K562 (cell line): ENCODE measurements around the gene CENPU. TPM values are rescaled to one million over a fixed set of nuclear protein-coding genes. Genes with fewer than 3 reads are reported as not detected.

Experiments used
- ATAC-seq: fragments of 200-7000 bp; cut with Tn5 transposase; 3 replicates; pipeline ENCODE4 v1.9.1; 2020; ENCODE audit warnings: moderate library complexity
- BruUV-seq: library from RNA; stranded (reverse); fragments of 400-500 nt; replicated peaks from 2 replicates; lab custom pipeline; 2021; lab: Mats Ljungman, UMichigan
- CTCF ChIA-PET: fragments of 300-600 bp; formaldehyde crosslinking; extraction: SDS; loops from one replicate; lab custom pipeline; 2021; ENCODE audit warnings: low intra/inter-chr PET ratio; lab: Yijun Ruan, JAX
- POLR2A ChIA-PET: fragments of 300-600, 350-650 bp; sonication (Branson Sonifier 250); formaldehyde crosslinking; extraction: SDS; loops from one replicate; lab custom pipeline; 2021; ENCODE audit warnings: antibody characterized with exemption, inconsistent platforms; lab: Yijun Ruan, JAX
- DNase-seq, 4 experiments: peaks; one replicate each; pipeline versions ENCODE4 v3.0.0 to v3.0.0-alpha.2; 2011 to 2018; ENCODE audit warnings: low spot score in 3 of 4, mixed read lengths in 3 of 4; ENCODE audit errors: extremely low read depth in 1 of 4
- FAIRE-seq: peaks from 2 replicates; lab custom pipeline; 2011; peaks lifted over from hg19 to GRCh38; lab: Jason Lieb, UNC
- H2AFZ ChIP-seq: 2 replicates; pipeline ENCODE4 v1.6.0; 2011; ENCODE audit warnings: low read depth, low read length, control low read depth, inconsistent platforms
- H3K27ac ChIP-seq: fragments of 200-600 bp; 3 replicates; pipeline ENCODE4 v1.8.0; 2011; ENCODE audit warnings: low read depth, mild to moderate bottlenecking, control low read depth, inconsistent platforms, low read length, moderate library complexity, mixed read lengths; ENCODE audit errors: extremely low read depth
- H3K27me3 ChIP-seq, 2 experiments: fragments of 300-600 bp in 1 of 2; 2 replicates in 1 of 2; 3 replicates in 1 of 2; pipeline versions ENCODE4 v1.6.0 to v1.8.0; 2011; ENCODE audit warnings: inconsistent platforms in 2 of 2, low read length in 2 of 2, mild to moderate bottlenecking in 1 of 2, mixed read lengths in 1 of 2, moderate library complexity in 1 of 2; ENCODE audit not compliant: control insufficient read depth in 2 of 2, insufficient read depth in 2 of 2
- H3K36me3 ChIP-seq: fragments of 300-600 bp; 3 replicates; pipeline ENCODE4 v1.8.0; 2011; ENCODE audit warnings: mild to moderate bottlenecking, low read length, inconsistent platforms; ENCODE audit not compliant: control insufficient read depth, insufficient read depth
- H3K4me1 ChIP-seq, 2 experiments: fragments of 200-600 bp in 1 of 2; replicated peaks in 1 of 2; 2 replicates in 1 of 2; 3 replicates in 1 of 2; pipeline versions ENCODE4 v1.5.1 to v1.8.0; 2011; ENCODE audit warnings: inconsistent platforms in 2 of 2, low read length in 2 of 2, mild to moderate bottlenecking in 1 of 2, mixed read lengths in 1 of 2, moderate library complexity in 1 of 2; ENCODE audit not compliant: control insufficient read depth in 2 of 2, insufficient read depth in 2 of 2
- H3K4me2 ChIP-seq: 2 replicates; pipeline ENCODE4 v1.6.1; 2011; ENCODE audit warnings: low read length, control low read depth, inconsistent platforms, mixed read lengths; ENCODE audit not compliant: insufficient read depth
- H3K4me3 ChIP-seq: fragments of 200-600 bp; sonication (generic), shearing (Covaris generic); 2 replicates; pipeline ENCODE4 v1.5.1; 2016; ENCODE audit warnings: control low read depth, inconsistent platforms
- H3K79me2 ChIP-seq: fragments of 200-600 bp; 3 replicates; pipeline ENCODE4 v1.8.0; 2011; ENCODE audit warnings: low read length, inconsistent platforms; ENCODE audit not compliant: control insufficient read depth, insufficient read depth
- H3K9ac ChIP-seq, 2 experiments: 2 replicates each; pipeline versions ENCODE4 v1.6.0 to v1.6.1; 2011; ENCODE audit warnings: low read depth in 2 of 2, low read length in 2 of 2, control low read depth in 1 of 2, inconsistent platforms in 1 of 2, mild to moderate bottlenecking in 1 of 2, mixed read lengths in 1 of 2; ENCODE audit not compliant: insufficient read depth in 1 of 2
- H3K9me1 ChIP-seq: one replicate; pipeline ENCODE4 v1.6.0; 2011; ENCODE audit warnings: inconsistent platforms, mild to moderate bottlenecking, low read length, moderate library complexity; ENCODE audit not compliant: control insufficient read depth, insufficient read depth
- H3K9me3 ChIP-seq: replicated peaks from 2 replicates; pipeline ENCODE4 v1.5.1; 2011; ENCODE audit warnings: low read depth, low read length, inconsistent platforms; ENCODE audit not compliant: control insufficient read depth, insufficient read depth
- H4K20me1 ChIP-seq: replicated peaks from 2 replicates; pipeline ENCODE4 v1.6.1; 2011; ENCODE audit warnings: low read length, inconsistent platforms, mixed read lengths; ENCODE audit not compliant: control insufficient read depth, insufficient read depth
- CTCFL ChIP-seq: IDR thresholded peaks from 2 replicates; pipeline ENCODE4 v1.6.1; 2011; ENCODE audit warnings: borderline replicate concordance, low read depth, mild to moderate bottlenecking, moderate library complexity, low read length; ENCODE audit not compliant: insufficient read depth, poor library complexity, severe bottlenecking
- KDM2B ChIP-seq: fragments of 250-450 bp; sonication (Bioruptor Pico); IDR thresholded peaks from 2 replicates; pipeline ENCODE4 v1.8.0; 2021; ENCODE audit warnings: mild to moderate bottlenecking, moderate library complexity
- NRF1 ChIP-seq, 2 experiments: fragments of 450-650 bp; IDR thresholded peaks in 1 of 2; conservative IDR thresholded peaks in 1 of 2; 2 replicates each; pipeline ENCODE4 v1.6.1; 2014; ENCODE audit warnings: mild to moderate bottlenecking in 2 of 2
- WGBS: fragments of 100-300 bp; shearing (Covaris generic); methylation state at CpG from one replicate; pipeline ENCODE4 v1.1.6; 2016; ENCODE audit warnings: low coverage, mixed read lengths; ENCODE audit not compliant: insufficient coverage; ENCODE audit errors: missing lambda C conversion rate; 5-methylcytosine and 5-hydroxymethylcytosine counted together
- in situ Hi-C: fragments of 300-500 bp; cut with MboI; formaldehyde crosslinking; loops from 4 replicates; pipeline ENCODE4 v1.15.0; 2018; ENCODE audit warnings: inconsistent platforms, mixed read lengths
- intact Hi-C: fragments of 100-400 bp; cut with micrococcal nuclease; formaldehyde crosslinking; loops from 2 replicates; pipeline ENCODE4 v1.14.2; 2022
- polyA plus RNA-seq, 8 experiments: library from polyadenylated mRNA; depleted of rRNA in 4 of 8; stranded (reverse) in 5 of 8; unstranded in 3 of 8; fragments of >200 nt; fragmentation: Nextera tagmentation in 2 of 8; fragmentation: Illumina TruSeq in 1 of 8; extraction: Ambion mirVana in 2 of 8; extraction: Trizol in 1 of 8; gene quantifications; 2 replicates each; pipeline versions ENCODE4 v1.2.1 to v1.2.3, GENCODE V29; 2011 to 2014; ENCODE audit warnings: inconsistent platforms in 1 of 8, missing spikeins in 1 of 8
- total RNA-seq, 7 experiments: library from RNA; depleted of rRNA in 6 of 7; stranded (reverse); fragments of >200 nt in 6 of 7; fragmentation: Illumina TruSeq in 2 of 7; extraction: Trizol in 2 of 7; gene quantifications; 2 replicates each; pipeline versions ENCODE4 v1.2.1 to v1.2.3, GENCODE V29; 2011 to 2021; ENCODE audit warnings: low replicate concordance in 1 of 7

The CENPU gene
- total and polyA plus RNA-seq, 9 of the 15 experiments (the other 6 are each of a cell fraction or from before 2014, with no cell fraction given), result 39.4 to 98.7 (median 84.3) TPM

- peak; percentile 77 for TF ChIP-seq CTCFL
- TF ChIP-seq NRF1 (conservative IDR thresholded peaks at IDR 0.05 in 1 of 2, IDR thresholded peaks at IDR 0.05 in 1 of 2), result peak; percentile 33 to 37; a peak in 2 of 4 replicates
Observed at GRCh38 chr4:184649026-184649970, 84.6 kb downstream of the CENPU start, which contains the start of the genes CASP3 and PRIMPOL (continued).

GRCh38 chr4:184648313-184649025, 85.4 kb downstream of the CENPU start:
- under 1% methylated on average over 34 of the region's 52 CpGs for WGBS
- peaks cover 61% of the 10 kb centered on the region for H3K79me2 ChIP-seq
- peaks cover 7% of the 10 kb centered on the region; the same call in 1 of the 2 replicates for H4K20me1 ChIP-seq
- no TSS peak for BruUV-seq
- in situ Hi-C loops, result no loop called here
- ChIA-PET CTCF (interaction anchor here (0.9 kb wide), 1 partner anchor 98 kb away, joined by 3 read pairs; no protein-coding TSS in a partner anchor), POLR2A (interaction anchor here (0.6 to 1.3 kb wide), 7 partner anchors 27 to 385 kb away, joined by 3 to 6 read pairs (median 3); no protein-coding TSS in a partner anchor)
- peak overlapping the region; percentile 78 to 92 for H3K9ac ChIP-seq
- H3K4me2 ChIP-seq, result peak overlapping the region; percentile 91
- H3K36me3 ChIP-seq, result peaks cover 39% of the 10 kb centered on the region
- peak; percentile 71 for FAIRE-seq
- peak overlapping the region; percentile 96 for H3K4me3 ChIP-seq
- H2AFZ ChIP-seq, result peak overlapping the region; percentile 60
- peak in 2 of 4 experiments; percentile 48 to 68 for DNase-seq
- H3K27me3 ChIP-seq, result no peaks in the 10 kb centered on the region
- peak overlapping the region; percentile 89 for H3K27ac ChIP-seq
- intact Hi-C loops, result loop anchor here (2.0 to 10.0 kb wide), 4 partner anchors 36 to 386 kb away; partner anchors contain the start of gene CENPU
- H3K9me3 ChIP-seq, result no peaks in the 10 kb centered on the region
- H3K9me1 ChIP-seq, result no peaks in the 10 kb centered on the region
- H3K4me1 ChIP-seq, result peaks cover 17 to 19% of the 10 kb centered on the region in 2 experiments
- peak; percentile 66 for ATAC-seq
- TF ChIP-seq KDM2B, result no peak
